Mesenchymal stem cell (in vitro differentiated cells and primary cell): ENCODE data around the gene INSYN2A.

Experiments used
- DNase-seq: peaks from one replicate; pipeline ENCODE4 v3.0.0-alpha.2; 2013
- H2AFZ ChIP-seq: one replicate; pipeline ENCODE4 v1.6.1; 2013; ENCODE audit warnings: low read depth, mild to moderate bottlenecking, control low read depth, inconsistent platforms, low read length, moderate library complexity
- H2AK5ac ChIP-seq: 2 replicates; pipeline ENCODE4 v1.6.1; 2013; ENCODE audit warnings: low read length, moderate library complexity, mild to moderate bottlenecking, inconsistent platforms; ENCODE audit not compliant: severe bottlenecking
- H2BK120ac ChIP-seq: one replicate; pipeline ENCODE4 v1.6.1; 2013; ENCODE audit warnings: low read depth, mild to moderate bottlenecking, inconsistent platforms, low read length, moderate library complexity
- H2BK12ac ChIP-seq, 2 experiments: one replicate each; pipeline ENCODE4 v1.6.1; 2013; ENCODE audit warnings: inconsistent platforms in 2 of 2, low read length in 2 of 2, mild to moderate bottlenecking in 2 of 2, moderate library complexity in 2 of 2, control low read depth in 1 of 2
- H2BK15ac ChIP-seq: one replicate; pipeline ENCODE4 v1.6.1; 2013; ENCODE audit warnings: mild to moderate bottlenecking, low read depth, inconsistent platforms; ENCODE audit not compliant: poor library complexity, severe bottlenecking
- H2BK5ac ChIP-seq: 2 replicates; pipeline ENCODE4 v1.6.1; 2013; ENCODE audit warnings: low read depth, mild to moderate bottlenecking, low read length, control low read depth, inconsistent platforms; ENCODE audit not compliant: poor library complexity, severe bottlenecking
- H3K14ac ChIP-seq, 2 experiments: one replicate each; pipeline ENCODE4 v1.6.1; 2013; ENCODE audit warnings: inconsistent platforms in 2 of 2, low read length in 2 of 2, control low read depth in 1 of 2, mild to moderate bottlenecking in 1 of 2, moderate library complexity in 1 of 2
- H3K18ac ChIP-seq, 2 experiments: one replicate each; pipeline ENCODE4 v1.6.1; 2013; ENCODE audit warnings: inconsistent platforms in 2 of 2, low read length in 2 of 2, control low read depth in 1 of 2, low read depth in 1 of 2, mild to moderate bottlenecking in 1 of 2
- H3K23ac ChIP-seq, 2 experiments: one replicate each; pipeline ENCODE4 v1.6.1; 2013; ENCODE audit warnings: inconsistent platforms in 2 of 2, low read length in 2 of 2, mild to moderate bottlenecking in 2 of 2, moderate library complexity in 2 of 2, control low read depth in 1 of 2
- H3K27ac ChIP-seq: 2 replicates; pipeline ENCODE4 v1.5.1; 2013; ENCODE audit warnings: mild to moderate bottlenecking, moderate library complexity, low read length, control low read depth, inconsistent platforms; ENCODE audit not compliant: poor library complexity, severe bottlenecking
- H3K27me3 ChIP-seq, 2 experiments: 2 replicates each; pipeline versions ENCODE4 v1.6.1 to v1.7.0; 2013; ENCODE audit warnings: low read length in 2 of 2, mild to moderate bottlenecking in 2 of 2, moderate library complexity in 2 of 2, control low read depth in 1 of 2, inconsistent platforms in 1 of 2; ENCODE audit not compliant: control insufficient read depth in 1 of 2, insufficient read depth in 1 of 2
- H3K36me3 ChIP-seq, 2 experiments: 2 replicates each; pipeline versions ENCODE4 v1.6.1 to v1.7.0; 2013; ENCODE audit warnings: low read length in 2 of 2, control low read depth in 1 of 2, inconsistent platforms in 1 of 2, low read depth in 1 of 2, mild to moderate bottlenecking in 1 of 2; ENCODE audit not compliant: insufficient read depth in 2 of 2, control insufficient read depth in 1 of 2
- H3K4ac ChIP-seq, 2 experiments: one replicate each; pipeline ENCODE4 v1.6.1; 2013; ENCODE audit warnings: inconsistent platforms in 2 of 2, low read length in 2 of 2, mild to moderate bottlenecking in 2 of 2, moderate library complexity in 2 of 2, control low read depth in 1 of 2, low read depth in 1 of 2
- H3K4me1 ChIP-seq: 2 replicates; pipeline ENCODE4 v1.6.1; 2013; ENCODE audit warnings: low read depth, low read length, control low read depth; ENCODE audit not compliant: control insufficient read depth, insufficient read depth
- H3K4me2 ChIP-seq: 2 replicates; pipeline ENCODE4 v1.6.1; 2013; ENCODE audit warnings: low read length, mild to moderate bottlenecking, inconsistent platforms; ENCODE audit not compliant: poor library complexity, severe bottlenecking
- H3K4me3 ChIP-seq, 2 experiments: 2 replicates each; pipeline versions ENCODE4 v1.5.1 to v1.7.0; 2013; ENCODE audit warnings: low read length in 2 of 2, mild to moderate bottlenecking in 2 of 2, control low read depth in 1 of 2, low read depth in 1 of 2; ENCODE audit not compliant: insufficient read depth in 1 of 2
- H3K79me1 ChIP-seq: replicated peaks from 2 replicates; pipeline ENCODE4 v1.6.1; 2013; ENCODE audit warnings: mild to moderate bottlenecking, control low read depth, low read length, inconsistent platforms; ENCODE audit not compliant: poor library complexity, severe bottlenecking
- H3K9ac ChIP-seq: 2 replicates; pipeline ENCODE4 v1.7.0; 2013; ENCODE audit warnings: mild to moderate bottlenecking, low read length, moderate library complexity
- H3K9me3 ChIP-seq: 2 replicates; pipeline ENCODE4 v1.7.0; 2013; ENCODE audit warnings: mild to moderate bottlenecking, low read length; ENCODE audit not compliant: control insufficient read depth
- H4K8ac ChIP-seq: one replicate; pipeline ENCODE4 v1.6.1; 2013; ENCODE audit warnings: inconsistent platforms, mild to moderate bottlenecking, low read length, moderate library complexity
- H4K91ac ChIP-seq: one replicate; pipeline ENCODE4 v1.6.1; 2013; ENCODE audit warnings: mild to moderate bottlenecking, low read length, inconsistent platforms
- WGBS: methylation state at CpG from one replicate; pipeline ENCODE4 v1.1.7; 2013; ENCODE audit warnings: mixed read lengths; 5-methylcytosine and 5-hydroxymethylcytosine counted together

INSYN2A gene

DNA sequence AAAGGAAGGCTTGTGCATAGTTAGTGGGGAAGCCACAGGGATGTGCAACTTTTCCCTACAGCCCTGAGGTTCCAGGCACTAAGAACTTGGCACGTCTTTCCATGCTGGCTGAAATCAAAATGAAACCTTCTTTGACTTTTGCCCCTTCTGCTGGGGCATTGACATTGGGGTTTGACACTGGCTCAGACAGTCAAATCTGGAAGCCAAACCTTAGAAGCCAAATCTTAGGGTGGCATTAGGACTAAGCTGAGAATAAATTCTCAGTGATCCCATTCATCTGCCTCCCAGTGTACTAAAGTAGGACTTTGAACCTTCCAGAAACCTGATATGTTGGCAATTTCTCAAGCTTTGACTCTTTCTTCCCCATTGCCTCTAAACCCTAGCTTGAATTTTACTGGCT is 31.3 kb upstream of the INSYN2A start:
- peaks cover 4% of the 10 kb centered on the region for H3K79me1 ChIP-seq
- WGBS, result 100% methylated on average over 1 of the region's 1 CpG
- H2BK120ac ChIP-seq, result no peak overlapping the region
- no peak overlapping the region for H2BK12ac ChIP-seq
- H3K14ac ChIP-seq, result no peak overlapping the region
- H2BK15ac ChIP-seq, result no peak overlapping the region
- DNase-seq, result no peak
- no peak overlapping the region for H3K4me2 ChIP-seq
- no peak overlapping the region for H3K27ac ChIP-seq
- no peak overlapping the region for H3K9ac ChIP-seq
- no peaks in the 10 kb centered on the region for H3K27me3 ChIP-seq
- H4K91ac ChIP-seq, result no peak overlapping the region
- no peak overlapping the region for H3K23ac ChIP-seq
- H4K8ac ChIP-seq, result no peak overlapping the region
- H3K18ac ChIP-seq, result no peak overlapping the region
- no peaks in the 10 kb centered on the region for H3K9me3 ChIP-seq
- no peak overlapping the region for H3K4ac ChIP-seq
- H2BK5ac ChIP-seq, result no peak overlapping the region
- no peak overlapping the region for H2AK5ac ChIP-seq
- no peak overlapping the region for H3K4me3 ChIP-seq
- peaks cover 5 to 12% of the 10 kb centered on the region in 2 experiments for H3K36me3 ChIP-seq
- H3K4me1 ChIP-seq, result no peaks in the 10 kb centered on the region
- H2AFZ ChIP-seq, result no peak overlapping the region

DNA sequence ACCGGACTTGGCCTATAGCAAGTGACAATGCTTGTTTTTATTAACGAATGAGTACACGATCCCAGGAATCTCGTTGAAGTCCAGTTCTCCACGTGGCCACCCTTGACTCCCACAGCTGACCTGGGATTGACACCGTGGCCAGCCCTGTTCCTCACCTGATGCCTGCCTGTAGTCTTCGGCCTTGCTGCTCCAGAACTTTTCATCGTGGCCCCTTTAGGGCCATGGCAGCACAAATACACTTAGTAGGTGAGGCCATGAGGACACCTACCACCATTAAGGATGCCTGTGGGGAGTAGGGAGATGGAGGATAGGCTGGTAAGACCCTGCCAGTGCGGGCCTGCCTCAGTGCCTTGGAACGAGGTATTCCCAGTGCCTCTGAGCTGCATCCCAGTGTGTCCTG is 30.6 kb upstream of the INSYN2A start:
- peak overlapping the region in 1 of 2 experiments; percentile 27 for H3K14ac ChIP-seq
- H2BK15ac ChIP-seq, result no peak overlapping the region
- H3K27me3 ChIP-seq, result no peaks in the 10 kb centered on the region
- no peak overlapping the region for H2AFZ ChIP-seq
- WGBS, result 97% methylated on average over 10 of the region's 10 CpGs
- H2BK12ac ChIP-seq, result no peak overlapping the region
- no peak overlapping the region for H2BK120ac ChIP-seq
- no peak overlapping the region for H3K27ac ChIP-seq
- peaks cover 5 to 12% of the 10 kb centered on the region in 2 experiments for H3K36me3 ChIP-seq
- H3K23ac ChIP-seq, result no peak overlapping the region
- no peak overlapping the region for H4K8ac ChIP-seq
- peaks cover 8% of the 10 kb centered on the region for H3K79me1 ChIP-seq
- H3K4me2 ChIP-seq, result no peak overlapping the region
- no peak overlapping the region for H3K18ac ChIP-seq
- H3K4me3 ChIP-seq, result no peak overlapping the region
- no peak overlapping the region for H2BK5ac ChIP-seq
- H3K4me1 ChIP-seq, result no peaks in the 10 kb centered on the region
- H3K9ac ChIP-seq, result no peak overlapping the region
- no peak overlapping the region for H3K4ac ChIP-seq
- no peaks in the 10 kb centered on the region for H3K9me3 ChIP-seq
- no peak overlapping the region for H2AK5ac ChIP-seq
- no peak overlapping the region for H4K91ac ChIP-seq
- DNase-seq, result no peak

DNA sequence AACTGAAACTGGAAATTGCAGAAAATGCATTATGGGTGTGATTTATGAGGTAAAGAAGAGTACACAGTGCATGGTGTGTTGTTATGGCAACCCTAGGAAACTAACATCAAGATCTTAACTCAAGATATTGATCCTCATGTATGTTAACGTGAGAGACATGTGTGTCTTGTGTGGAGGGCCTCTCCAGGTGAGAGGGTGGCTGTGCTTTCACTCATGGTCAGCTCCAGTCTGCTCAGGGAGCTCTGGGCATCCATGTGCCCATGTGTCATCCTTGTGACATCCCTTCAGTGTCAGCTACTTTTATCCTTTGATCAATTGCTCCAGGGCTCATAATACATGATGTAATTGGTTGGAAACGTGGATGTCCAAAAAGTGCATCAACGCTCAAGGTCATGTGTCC is 24.9 kb upstream of the INSYN2A start:
- H2BK120ac ChIP-seq, result no peak overlapping the region
- 95% methylated on average over 3 of the region's 3 CpGs for WGBS
- no peak overlapping the region for H2BK5ac ChIP-seq
- no peak overlapping the region for H3K4ac ChIP-seq
- H4K8ac ChIP-seq, result no peak overlapping the region
- H3K14ac ChIP-seq, result no peak overlapping the region
- no peak overlapping the region for H3K23ac ChIP-seq
- peaks cover 2 to 7% of the 10 kb centered on the region in 2 experiments for H3K36me3 ChIP-seq
- no peak overlapping the region for H3K9ac ChIP-seq
- H3K27ac ChIP-seq, result no peak overlapping the region
- no peak overlapping the region for H3K18ac ChIP-seq
- H4K91ac ChIP-seq, result no peak overlapping the region
- no peaks in the 10 kb centered on the region for H3K27me3 ChIP-seq
- peaks cover 14% of the 10 kb centered on the region for H3K79me1 ChIP-seq
- no peak for DNase-seq
- H3K9me3 ChIP-seq, result peaks cover 5% of the 10 kb centered on the region
- peaks cover 3% of the 10 kb centered on the region for H3K4me1 ChIP-seq
- H3K4me3 ChIP-seq, result no peak overlapping the region
- H2BK15ac ChIP-seq, result no peak overlapping the region
- no peak overlapping the region for H2AFZ ChIP-seq
- no peak overlapping the region for H2AK5ac ChIP-seq
- no peak overlapping the region for H2BK12ac ChIP-seq
- no peak overlapping the region for H3K4me2 ChIP-seq

DNA sequence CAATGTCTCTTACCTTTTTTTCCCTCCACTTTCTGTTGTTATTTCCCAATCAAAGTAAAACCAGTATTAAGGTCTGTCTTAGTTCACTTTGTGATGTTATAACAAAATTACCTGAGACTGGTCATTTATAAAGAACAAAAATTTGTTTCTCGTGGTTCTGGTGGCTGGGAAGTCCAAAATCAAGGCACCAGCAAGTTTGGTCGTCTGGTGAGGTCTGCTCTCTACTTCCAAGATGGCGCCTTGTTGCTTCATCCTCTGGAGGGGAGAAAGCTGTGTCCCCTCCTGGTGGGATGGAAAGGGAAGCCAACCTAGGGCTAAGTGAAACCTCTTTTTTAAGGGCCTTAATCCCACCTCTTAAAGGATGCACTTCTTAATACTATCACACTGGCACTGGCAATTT is 22.3 kb upstream of the INSYN2A start:
- Histone ChIP-seq H2BK5ac (no peak overlapping the region), H4K91ac (no peak overlapping the region), H3K79me1 (peaks cover 18% of the 10 kb centered on the region), H2BK12ac (no peak overlapping the region), H3K4me3 (no peak overlapping the region), H3K4me2 (no peak overlapping the region), H3K4me1 (peaks cover 6% of the 10 kb centered on the region), H3K27ac (no peak overlapping the region), H2AFZ (no peak overlapping the region), H2AK5ac (no peak overlapping the region), H2BK120ac (no peak overlapping the region), H2BK15ac (no peak overlapping the region), H3K4ac (no peak overlapping the region), H3K14ac (no peak overlapping the region), H3K27me3 (no peaks in the 10 kb centered on the region), H3K36me3 (peaks cover 0 to 6% of the 10 kb centered on the region in 2 experiments), H3K23ac (no peak overlapping the region), H3K9ac (no peak overlapping the region), H3K18ac (no peak overlapping the region), H3K9me3 (peaks cover 5% of the 10 kb centered on the region), H4K8ac (no peak overlapping the region)
- WGBS, result 97% methylated on average over 3 of the region's 3 CpGs
- DNase-seq, result no peak
